Measurements from ENCODE around the gene MYH7.

GRCh38 chr14:23381871-23382270 is 53.6 kb downstream of the MYH7 start:
- TF ChIP-seq ELK1 (IDR thresholded peaks at IDR 0.05; ENCODE audit: borderline replicate concordance, low read depth, low read length) (no peak), CTCF (conservative IDR thresholded peaks at IDR 0.05; ENCODE audit: low read depth, low read length) (no peak), POLR2A (IDR thresholded peaks at IDR 0.05; ENCODE audit: low read depth, low read length) (no peak), SMC3 (IDR thresholded peaks at IDR 0.05; ENCODE audit: low read depth, low read length) (no peak), USF2 (IDR thresholded peaks at IDR 0.05; ENCODE audit: low read depth, low read length) (no peak), MXI1 (IDR thresholded peaks at IDR 0.05; ENCODE audit: borderline replicate concordance, low read depth, low read length) (no peak), NFE2L2 (IDR thresholded peaks at IDR 0.05; ENCODE audit: low read depth, low read length) (no peak), RAD21 (IDR thresholded peaks at IDR 0.05; ENCODE audit: low read length) (no peak), RCOR1 (IDR thresholded peaks at IDR 0.05; ENCODE audit: insufficient replicate concordance, low read length) (no peak), CHD1 (IDR thresholded peaks at IDR 0.05; ENCODE audit: low read depth, low read length) (no peak), CEBPB (IDR thresholded peaks at IDR 0.05; ENCODE audit: low read depth, low read length) (no peak)
